HCT116 (cell line): Measurements from ENCODE around the gene CRADD.

Experiments
- EZH2 ChIP-seq: fragments of 200-600 bp; sonication (generic); IDR thresholded peaks from 2 replicates; pipeline ENCODE4 v1.6.1; 2017; ENCODE audit warnings: antibody characterized with exemption, mixed run types
- EZH2phosphoT487 ChIP-seq: fragments of 200-600 bp; IDR thresholded peaks from 2 replicates; pipeline ENCODE4 v1.6.1; 2018; ENCODE audit warnings: antibody characterized with exemption, borderline replicate concordance
- POLR2A ChIP-seq: IDR thresholded peaks from 2 replicates; pipeline ENCODE4 v1.7.0; 2011; ENCODE audit warnings: borderline replicate concordance; ENCODE audit not compliant: insufficient read depth, insufficient read length; ENCODE audit errors: extremely low read depth
- RAD21 ChIP-seq: IDR thresholded peaks from 2 replicates; pipeline ENCODE4 v1.6.1; 2012; ENCODE audit warnings: low read depth, mild to moderate bottlenecking
- TF ChIP-seq, protein P1 (sequence below), 3 experiments: fragments of 200-600 bp in 1 of 3; sonication (generic) in 1 of 3; IDR thresholded peaks in 2 of 3; conservative IDR thresholded peaks in 1 of 3; 2 replicates each; pipeline ENCODE4 v1.5.1; 2012 to 2017; ENCODE audit warnings: low read depth in 2 of 3, low read length in 2 of 3, antibody characterized with exemption in 1 of 3, borderline replicate concordance in 1 of 3, control low read depth in 1 of 3, mild to moderate bottlenecking in 1 of 3, mixed read lengths in 1 of 3, mixed run types in 1 of 3, moderate library complexity in 1 of 3; ENCODE audit not compliant: insufficient read depth in 1 of 3

DNA sequence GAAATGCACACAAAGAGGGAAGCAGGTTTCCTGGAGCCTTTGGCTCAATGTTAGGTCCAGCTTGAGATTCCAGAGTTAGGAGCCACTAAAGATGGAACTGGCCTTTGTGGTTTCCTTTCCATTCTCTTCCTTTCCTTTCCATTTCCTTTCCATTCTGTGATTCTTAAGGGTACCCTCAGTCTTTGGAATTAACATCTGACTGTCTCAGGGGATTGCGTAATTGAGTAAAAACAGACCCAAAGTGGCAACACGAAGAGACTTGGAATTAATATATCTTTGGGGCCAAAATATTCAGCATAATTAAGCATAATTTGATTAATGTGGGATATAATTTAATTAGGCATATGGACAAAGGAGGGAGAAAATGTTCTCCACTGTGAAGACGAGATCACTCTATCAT is 205.6 kb downstream of the CRADD start:
- no peak for TF ChIP-seq EZH2phosphoT487
- no peak for TF ChIP-seq POLR2A
- TF ChIP-seq, protein P1, sequence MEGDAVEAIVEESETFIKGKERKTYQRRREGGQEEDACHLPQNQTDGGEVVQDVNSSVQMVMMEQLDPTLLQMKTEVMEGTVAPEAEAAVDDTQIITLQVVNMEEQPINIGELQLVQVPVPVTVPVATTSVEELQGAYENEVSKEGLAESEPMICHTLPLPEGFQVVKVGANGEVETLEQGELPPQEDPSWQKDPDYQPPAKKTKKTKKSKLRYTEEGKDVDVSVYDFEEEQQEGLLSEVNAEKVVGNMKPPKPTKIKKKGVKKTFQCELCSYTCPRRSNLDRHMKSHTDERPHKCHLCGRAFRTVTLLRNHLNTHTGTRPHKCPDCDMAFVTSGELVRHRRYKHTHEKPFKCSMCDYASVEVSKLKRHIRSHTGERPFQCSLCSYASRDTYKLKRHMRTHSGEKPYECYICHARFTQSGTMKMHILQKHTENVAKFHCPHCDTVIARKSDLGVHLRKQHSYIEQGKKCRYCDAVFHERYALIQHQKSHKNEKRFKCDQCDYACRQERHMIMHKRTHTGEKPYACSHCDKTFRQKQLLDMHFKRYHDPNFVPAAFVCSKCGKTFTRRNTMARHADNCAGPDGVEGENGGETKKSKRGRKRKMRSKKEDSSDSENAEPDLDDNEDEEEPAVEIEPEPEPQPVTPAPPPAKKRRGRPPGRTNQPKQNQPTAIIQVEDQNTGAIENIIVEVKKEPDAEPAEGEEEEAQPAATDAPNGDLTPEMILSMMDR (IDR thresholded peaks at IDR 0.05 in 2 of 3, conservative IDR thresholded peaks at IDR 0.05 in 1 of 3; ENCODE audit: borderline replicate concordance in 1 of 3, insufficient read depth in 1 of 3, low read depth in 2 of 3, low read length in 2 of 3), result no peak
- no peak for TF ChIP-seq EZH2
- TF ChIP-seq RAD21, result no peak
